Fibroblast of villous mesenchyme (primary cell): ENCODE data around the gene GCLM. TPM values are rescaled to one million over a fixed set of nuclear protein-coding genes. Genes with fewer than 3 reads are reported as not detected.
A peak's percentile ranks its signal among the peaks of the same experiment; 100 is the strongest.

Experiments
- DNase-seq: peaks from one replicate; pipeline ENCODE4 v3.0.0-alpha.2; 2010; ENCODE audit warnings: low read depth
- H3K4me3 ChIP-seq: 2 replicates; pipeline ENCODE4 v1.5.1; 2011; ENCODE audit warnings: low read depth, mild to moderate bottlenecking, low read length
- total RNA-seq: library from RNA; depleted of rRNA; stranded (reverse); fragments of >200 nt; gene quantifications from 2 replicates; pipeline ENCODE4 v1.2.3, GENCODE V29; 2012
- TF ChIP-seq, protein P1 (sequence below): IDR thresholded peaks from 2 replicates; pipeline ENCODE4 v1.5.1; 2012; ENCODE audit warnings: low read depth, mild to moderate bottlenecking, low read length; ENCODE audit not compliant: insufficient read depth

GCLM gene
- total RNA-seq, 1 donor: 34.1 TPM

DNA sequence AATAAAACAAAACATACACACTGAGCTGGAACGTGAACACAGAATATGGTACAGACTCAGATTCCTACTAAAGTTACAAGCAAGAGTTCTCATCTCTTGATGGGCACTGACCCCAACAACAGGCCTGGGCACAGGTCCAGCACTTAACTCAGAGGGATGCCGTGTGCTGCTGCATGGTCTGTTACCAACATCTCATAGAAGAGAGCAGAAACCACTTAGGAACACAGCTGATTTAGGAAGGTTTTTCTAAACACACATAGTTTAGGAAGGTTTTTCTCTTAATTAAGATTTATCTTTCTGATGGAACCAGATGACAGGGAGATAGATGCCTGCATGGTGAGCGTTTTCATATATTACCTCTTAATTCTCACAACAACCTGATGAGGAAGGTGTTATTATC is 1.5 kb downstream of the GCLM start:
- DNase-seq: peak; percentile 44
- peak overlapping the region; percentile 87 for H3K4me3 ChIP-seq
- TF ChIP-seq, protein P1, sequence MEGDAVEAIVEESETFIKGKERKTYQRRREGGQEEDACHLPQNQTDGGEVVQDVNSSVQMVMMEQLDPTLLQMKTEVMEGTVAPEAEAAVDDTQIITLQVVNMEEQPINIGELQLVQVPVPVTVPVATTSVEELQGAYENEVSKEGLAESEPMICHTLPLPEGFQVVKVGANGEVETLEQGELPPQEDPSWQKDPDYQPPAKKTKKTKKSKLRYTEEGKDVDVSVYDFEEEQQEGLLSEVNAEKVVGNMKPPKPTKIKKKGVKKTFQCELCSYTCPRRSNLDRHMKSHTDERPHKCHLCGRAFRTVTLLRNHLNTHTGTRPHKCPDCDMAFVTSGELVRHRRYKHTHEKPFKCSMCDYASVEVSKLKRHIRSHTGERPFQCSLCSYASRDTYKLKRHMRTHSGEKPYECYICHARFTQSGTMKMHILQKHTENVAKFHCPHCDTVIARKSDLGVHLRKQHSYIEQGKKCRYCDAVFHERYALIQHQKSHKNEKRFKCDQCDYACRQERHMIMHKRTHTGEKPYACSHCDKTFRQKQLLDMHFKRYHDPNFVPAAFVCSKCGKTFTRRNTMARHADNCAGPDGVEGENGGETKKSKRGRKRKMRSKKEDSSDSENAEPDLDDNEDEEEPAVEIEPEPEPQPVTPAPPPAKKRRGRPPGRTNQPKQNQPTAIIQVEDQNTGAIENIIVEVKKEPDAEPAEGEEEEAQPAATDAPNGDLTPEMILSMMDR: no peak

DNA sequence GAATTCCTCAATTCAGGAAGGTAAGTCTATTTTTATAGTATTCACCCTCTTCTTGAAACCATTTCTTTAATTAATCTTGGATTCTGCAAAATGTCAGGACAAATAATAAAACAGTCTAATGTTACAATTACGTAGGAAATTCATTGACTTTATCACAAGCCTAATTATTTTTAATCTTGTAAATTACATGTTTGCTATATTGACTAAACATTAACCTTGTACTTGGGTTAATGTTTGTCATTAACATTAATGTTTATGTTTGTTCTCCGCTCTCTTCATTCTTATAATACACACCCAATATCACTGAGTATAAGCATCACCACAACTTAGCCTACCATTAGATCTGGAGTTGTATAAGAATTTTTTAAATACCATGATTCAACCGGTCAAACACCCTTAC is 2.8 kb downstream of the GCLM start:
- no peak for DNase-seq
- H3K4me3 ChIP-seq: no peak overlapping the region

DNA sequence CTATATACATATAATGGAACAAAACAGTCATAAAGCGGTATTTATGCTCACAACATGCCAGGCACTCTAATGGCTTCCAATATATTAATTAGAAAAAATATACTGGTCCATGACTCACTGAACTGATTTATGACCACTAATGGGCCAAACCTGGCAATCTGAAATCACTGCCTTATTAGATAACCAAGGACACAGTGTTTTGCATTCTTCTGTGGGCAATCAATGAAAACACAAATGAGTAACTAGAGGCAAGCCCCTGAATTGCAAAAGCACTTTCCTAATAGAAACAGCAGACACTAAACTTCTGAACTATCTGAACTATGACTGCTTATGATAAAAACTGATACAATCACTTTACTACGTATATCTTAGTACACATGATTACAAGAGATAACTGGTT is 3.5 kb downstream of the GCLM start:
- DNase-seq: peak; percentile 66
- TF ChIP-seq, protein P1: no peak
- H3K4me3 ChIP-seq: no peak overlapping the region

More for the DNA sequence above, 2.8 kb downstream of the GCLM start:
- TF ChIP-seq, protein P1: no peak

DNA sequence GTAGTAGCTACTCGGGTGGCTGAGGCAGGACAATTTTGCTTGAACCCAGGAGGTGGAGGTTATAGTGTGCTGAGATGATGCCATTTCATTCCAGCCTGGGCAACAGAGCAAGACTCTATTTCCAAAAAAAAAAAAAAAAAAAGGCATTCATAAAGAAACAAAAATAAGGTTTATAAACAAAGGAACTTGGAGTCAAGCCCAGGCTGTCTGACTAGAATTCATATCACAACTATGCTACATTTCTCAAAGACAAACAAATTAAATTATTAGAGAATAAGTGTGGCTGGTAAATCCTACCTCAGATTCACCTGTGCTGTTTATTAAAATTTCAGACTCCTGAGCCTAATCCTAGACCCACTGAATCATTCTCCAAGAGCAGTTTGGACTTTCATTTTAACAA is 4.2 kb downstream of the GCLM start:
- TF ChIP-seq, protein P1: no peak
- no peak overlapping the region for H3K4me3 ChIP-seq
- peak; percentile 18 for DNase-seq

DNA sequence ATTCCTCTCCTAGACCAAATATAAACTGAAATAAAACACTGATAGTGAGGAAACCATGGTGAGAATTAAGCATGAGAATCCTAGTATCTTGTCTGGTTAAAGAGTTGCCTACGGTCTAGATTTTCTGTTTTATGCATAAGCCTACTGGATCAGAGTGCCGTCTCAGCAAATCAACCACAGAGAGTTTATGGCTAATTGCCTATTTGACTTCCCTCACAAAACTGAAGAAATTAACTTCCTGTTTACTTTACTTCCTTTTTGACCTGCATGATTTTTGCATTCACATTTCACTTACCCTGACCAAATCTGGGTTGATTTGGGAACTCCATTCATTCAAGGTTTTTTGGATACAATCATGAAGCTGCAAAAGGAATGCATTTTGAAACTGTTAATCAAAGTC is 5.0 kb downstream of the GCLM start:
- peak; percentile 45 for DNase-seq
- TF ChIP-seq, protein P1: no peak
- no peak overlapping the region for H3K4me3 ChIP-seq

DNA sequence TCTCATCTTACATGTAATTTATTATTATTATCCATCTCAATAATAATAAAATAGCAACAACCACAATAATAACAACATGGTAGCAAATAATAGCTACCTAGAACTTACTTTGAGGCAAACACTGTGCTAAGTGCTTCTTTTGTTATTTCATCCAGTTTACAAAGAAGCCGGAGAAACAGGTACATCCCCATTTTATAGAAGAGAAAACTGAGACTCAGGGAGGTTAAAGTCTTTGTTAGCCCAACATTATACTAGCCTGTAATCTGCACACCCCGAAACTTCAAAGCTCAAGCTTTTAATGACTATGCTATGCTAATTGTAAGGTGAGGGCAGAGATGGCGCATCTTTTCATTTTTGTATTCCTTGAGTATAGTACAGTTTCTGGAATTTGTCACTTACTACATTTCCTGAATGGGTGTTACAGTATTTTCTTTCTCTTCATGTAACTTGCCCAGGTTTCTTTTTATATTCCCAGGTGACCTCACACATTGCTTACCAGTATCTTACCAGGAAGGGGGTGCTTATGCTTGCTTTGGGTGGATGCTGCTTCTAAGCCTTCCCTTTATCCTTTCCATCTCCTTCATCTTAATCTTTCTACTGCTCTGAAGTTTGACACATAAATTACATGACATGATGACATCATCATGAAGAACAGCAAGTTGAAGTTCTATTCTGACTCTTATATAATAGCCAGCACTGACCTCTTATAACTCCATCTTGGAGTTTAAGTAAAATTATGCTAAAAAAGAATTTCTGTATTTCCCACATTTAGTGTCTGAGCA is 8.3 kb downstream of the GCLM start:
- TF ChIP-seq, protein P1: no peak
- H3K4me3 ChIP-seq: no peak overlapping the region
- no peak for DNase-seq

DNA sequence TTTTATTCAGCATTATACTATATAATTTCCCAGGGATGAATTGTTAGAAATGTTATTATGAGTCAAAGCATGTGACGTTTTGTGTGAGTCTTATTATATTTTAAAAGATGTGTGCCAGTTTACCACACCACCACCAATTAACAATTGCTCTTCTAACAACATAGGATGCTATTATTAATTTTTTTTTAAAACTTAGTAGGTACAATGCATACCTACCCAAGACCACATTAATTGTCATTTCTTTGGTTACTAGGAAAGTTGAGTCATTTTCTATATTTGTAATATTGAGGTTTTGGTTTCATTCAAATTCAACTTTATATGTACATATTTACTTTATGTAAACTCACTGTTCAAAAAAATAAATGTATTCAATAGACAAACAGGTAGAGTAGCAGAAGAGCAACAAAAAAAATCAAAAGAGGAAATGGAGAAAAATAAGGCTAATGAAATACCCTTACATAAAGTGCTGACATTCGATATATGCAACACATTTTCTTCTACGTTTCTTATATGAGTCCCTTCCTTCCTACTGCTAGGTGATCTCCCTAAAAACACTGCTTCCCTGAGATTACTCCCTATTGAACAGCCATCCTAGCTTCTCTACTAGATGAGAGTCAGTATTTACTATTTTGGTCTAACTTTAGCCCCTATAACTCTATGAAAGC is 9.6 kb downstream of the GCLM start:
- TF ChIP-seq, protein P1: no peak
- DNase-seq: no peak
- no peak overlapping the region for H3K4me3 ChIP-seq
